ENCODE measurements around the gene SUFU. TPM values are rescaled to one million over a fixed set of nuclear protein-coding genes. Genes with fewer than 3 reads are reported as not detected.
A peak's percentile ranks its signal among the peaks of the same experiment; 100 is the strongest.

The SUFU gene
- total and polyA plus RNA-seq, 10 donors, result 2.0 to 21.9 (median 13.0) TPM

- Histone ChIP-seq H3K4me3 (no peak overlapping the region), H3K36me3 (peaks cover 0 to 53% (median 8%) of the 10 kb centered on the region in 6 donors), H3K4me1 (peaks cover 16 to 79% (median 46%) of the 10 kb centered on the region in 6 donors), H3K9me3 (no peaks in the 10 kb centered on the region), H3K27me3 (replicated peaks in 1 of 7) (no peaks in the 10 kb centered on the region), H3K27ac (peak overlapping the region; percentile 27 to 86 (median 77))
- DNase-seq, result peak; percentile 35
- 75 to 82% (median 81%) methylated on average over 11 to 12 of the region's 12 CpGs for WGBS, 5 donors
- intact Hi-C loops (cut with DNase I; ENCODE audit: low total_unique reads), result no loop called here
- no peak for TF ChIP-seq POLR2A (IDR thresholded peaks at IDR 0.05)
- no peak for TF ChIP-seq CTCF (IDR thresholded peaks at IDR 0.05 in 8 of 11, conservative IDR thresholded peaks at IDR 0.05 in 3 of 11)
- no peak for TF ChIP-seq POLR2AphosphoS5 (IDR thresholded peaks at IDR 0.05)
Measured at GRCh38 chr10:102627291-102627735, 123.5 kb downstream of the SUFU start.

GRCh38 chr10:102627736-102628293 is 124.0 kb downstream of the SUFU start:
- Histone ChIP-seq H3K9me3 (no peaks in the 10 kb centered on the region), H3K27ac (peak overlapping the region; percentile 48 to 86 (median 77)), H3K36me3 (peaks cover 0 to 53% (median 8%) of the 10 kb centered on the region in 6 donors), H3K4me1 (peaks cover 21 to 82% (median 49%) of the 10 kb centered on the region in 6 donors), H3K4me3 (no peak overlapping the region), H3K27me3 (replicated peaks in 1 of 7) (no peaks in the 10 kb centered on the region)
- intact Hi-C loops (cut with DNase I; ENCODE audit: low total_unique reads), result no loop called here
- TF ChIP-seq POLR2A (IDR thresholded peaks at IDR 0.05), result no peak
- no peak for TF ChIP-seq POLR2AphosphoS5 (IDR thresholded peaks at IDR 0.05)
- TF ChIP-seq CTCF (IDR thresholded peaks at IDR 0.05 in 8 of 11, conservative IDR thresholded peaks at IDR 0.05 in 3 of 11), result no peak
- WGBS, 5 donors, result 53 to 76% (median 70%) methylated on average over 7 to 9 of the region's 9 CpGs
- DNase-seq, result peak; percentile 69

- WGBS, 5 donors, result 62 to 77% (median 65%) methylated on average over 6 to 11 of the region's 11 CpGs
- peak; percentile 79 for DNase-seq
- H3K36me3 ChIP-seq, result peaks cover 0 to 53% (median 8%) of the 10 kb centered on the region in 6 donors
- no peaks in the 10 kb centered on the region for H3K27me3 ChIP-seq (replicated peaks in 1 of 7)
- H3K4me1 ChIP-seq, result peaks cover 27 to 89% (median 56%) of the 10 kb centered on the region in 6 donors
- H3K9me3 ChIP-seq, result no peaks in the 10 kb centered on the region
- intact Hi-C loops (cut with DNase I; ENCODE audit: low total_unique reads), result no loop called here
- H3K27ac ChIP-seq, result peak overlapping the region in 7 of 8 donors; percentile 67 to 86 (median 79)
- TF ChIP-seq POLR2AphosphoS5 (IDR thresholded peaks at IDR 0.05) (peak; percentile 29 to 65 (median 47)), POLR2A (IDR thresholded peaks at IDR 0.05) (no peak), CTCF (IDR thresholded peaks at IDR 0.05 in 8 of 11, conservative IDR thresholded peaks at IDR 0.05 in 3 of 11) (peak in 2 of 11 experiments; percentile 8 to 21)
- no peak overlapping the region for H3K4me3 ChIP-seq
Measured at GRCh38 chr10:102628451-102628911, 124.7 kb downstream of the SUFU start.

All from spleen (tissue), 11 donors.